Hematopoietic multipotent progenitor cell treated with erythropoietin and hydrocortisone succinate and interleukin-3 and kit ligand, for 15 days (in vitro differentiated cells): ENCODE measurements around the gene SSBP3.
"Not testable (repeated sequence)": the region's sequence is repeated elsewhere in the genome, so short reads cannot be mapped to it uniquely, and the experiment has no call there.

Experiments
- DNase-seq: peaks from one replicate; pipeline ENCODE4 v3.0.0-alpha.2; 2015; ENCODE audit warnings: low spot score

Gene SSBP3

GRCh38 chr1:54406339-54407153 is at the start of gene SSBP3:
TSS of gene SSBP3 (minus strand) at chr1:54406394.
- peak; percentile 95 for DNase-seq

GRCh38 chr1:54453509-54453908 is 47.3 kb upstream of the SSBP3 start:
- DNase-seq: no peak

- DNase-seq: no peak
Measured at GRCh38 chr1:54453022-54453421, 46.8 kb upstream of the SSBP3 start.

GRCh38 chr1:54449431-54449830 is 43.2 kb upstream of the SSBP3 start:
- not testable (repeated sequence) for DNase-seq

GRCh38 chr1:54448801-54449200 is 42.6 kb upstream of the SSBP3 start:
- DNase-seq: not testable (repeated sequence)

DNA sequence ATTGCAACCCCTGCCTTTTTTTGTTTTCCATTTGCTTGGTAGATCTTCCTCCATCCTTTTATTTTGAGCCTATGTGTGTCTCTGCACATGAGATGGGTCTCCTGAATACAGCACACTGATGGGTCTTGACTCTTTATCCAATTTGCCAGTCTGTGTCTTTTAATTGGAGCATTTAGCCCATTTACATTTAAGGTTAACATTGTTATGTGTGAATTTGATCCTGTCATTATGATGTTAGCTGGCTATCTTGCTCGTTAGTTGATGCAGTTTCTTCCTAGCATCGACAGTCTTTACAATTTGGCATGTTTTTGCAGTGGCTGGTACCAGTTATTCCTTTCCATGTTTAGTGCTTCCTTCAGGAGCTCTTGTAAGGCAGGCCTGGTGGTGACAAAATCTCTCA is 40.9 kb upstream of the SSBP3 start:
- not testable (repeated sequence) for DNase-seq

GRCh38 chr1:54442185-54442584 is 36.0 kb upstream of the SSBP3 start:
- DNase-seq: no peak

DNA sequence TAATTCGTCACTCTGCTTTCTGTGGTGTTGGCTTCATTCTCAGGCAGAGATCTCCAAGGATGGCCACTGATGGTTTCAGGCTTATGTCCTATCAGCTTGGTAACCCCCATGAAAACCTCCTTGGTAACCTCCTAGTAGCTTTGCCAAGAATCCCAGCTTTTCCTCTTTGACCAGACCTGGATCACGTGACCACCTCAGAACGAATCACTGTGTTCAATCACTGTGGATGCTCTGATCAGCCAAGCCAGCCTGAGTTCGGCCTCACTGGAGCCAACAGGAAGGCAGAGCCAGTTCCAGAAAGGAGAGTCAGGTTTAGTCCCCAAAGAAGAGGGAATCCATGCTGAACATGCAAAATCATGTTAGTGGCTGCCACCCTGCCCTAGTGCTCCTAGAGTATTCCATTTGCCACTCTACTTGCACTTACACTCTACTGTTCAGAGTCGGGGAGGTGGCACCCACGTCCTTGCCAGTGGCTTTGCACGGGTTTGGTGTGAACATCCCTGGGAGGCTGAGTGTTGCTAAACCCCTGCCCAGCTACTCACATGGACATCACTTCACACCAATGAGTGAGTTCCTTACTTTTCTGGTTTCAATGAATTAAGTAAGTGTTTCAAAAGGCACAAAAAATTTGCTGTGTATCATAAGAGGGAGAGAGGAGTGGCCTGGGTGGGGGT is 33.5 kb upstream of the SSBP3 start:
- no peak for DNase-seq

GRCh38 chr1:54437783-54438182 is 31.6 kb upstream of the SSBP3 start:
- no peak for DNase-seq

DNA sequence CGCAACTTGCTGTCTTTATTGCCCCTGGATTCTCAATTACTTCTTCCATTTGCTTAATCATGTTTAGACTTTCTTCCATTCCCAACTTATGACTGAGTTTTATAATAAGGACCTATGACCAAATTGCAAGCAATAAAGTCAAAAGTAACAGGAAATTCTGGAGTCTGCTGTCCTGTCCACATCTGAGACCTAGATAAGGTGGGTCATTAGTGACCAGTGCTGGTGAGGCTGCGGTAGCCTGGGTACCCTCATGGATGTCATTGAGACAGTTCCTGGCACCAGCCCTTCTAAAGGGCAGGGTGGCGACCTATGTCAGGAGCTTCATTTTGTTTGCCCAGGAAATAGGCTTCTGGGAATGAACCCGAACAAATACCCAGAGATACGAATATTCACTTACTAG is 30.6 kb upstream of the SSBP3 start:
- DNase-seq: no peak

GRCh38 chr1:54429838-54430237 is 23.6 kb upstream of the SSBP3 start:
- no peak for DNase-seq

DNA sequence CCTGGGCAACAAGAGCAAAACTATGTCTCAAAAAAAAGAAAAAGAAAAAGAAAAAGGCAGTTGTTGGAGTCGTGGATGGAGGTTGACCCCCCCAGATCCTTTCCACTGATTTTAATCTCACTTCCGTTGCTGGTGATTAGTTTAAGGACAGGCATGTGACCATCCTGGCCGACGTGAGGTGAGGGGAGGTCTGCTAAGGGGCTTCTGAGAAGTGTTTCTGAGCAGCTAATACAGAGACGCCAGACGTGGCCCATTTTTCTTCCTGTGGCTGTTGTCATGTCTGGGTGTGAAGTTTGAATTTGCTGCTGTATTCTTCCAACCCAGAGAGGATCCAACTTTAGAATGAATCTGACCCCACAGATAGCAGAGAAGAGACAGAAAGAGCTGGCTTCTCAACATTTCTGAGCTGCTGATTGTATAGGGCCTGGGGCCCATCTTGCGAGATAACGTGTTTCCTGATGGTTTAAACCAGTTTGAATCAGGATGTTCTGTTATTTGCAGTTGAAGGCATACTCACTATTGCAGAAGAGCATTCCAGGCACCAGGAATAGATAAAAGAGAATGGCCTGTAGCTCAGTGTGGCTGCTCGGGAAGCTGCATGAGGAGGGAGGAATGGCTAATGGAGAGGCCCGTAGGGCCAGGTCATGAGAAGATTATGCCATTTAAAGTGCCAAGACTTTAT is 22.8 kb upstream of the SSBP3 start:
- no peak for DNase-seq

GRCh38 chr1:54425152-54425584 is 19.0 kb upstream of the SSBP3 start:
- DNase-seq: peak; percentile 31

DNA sequence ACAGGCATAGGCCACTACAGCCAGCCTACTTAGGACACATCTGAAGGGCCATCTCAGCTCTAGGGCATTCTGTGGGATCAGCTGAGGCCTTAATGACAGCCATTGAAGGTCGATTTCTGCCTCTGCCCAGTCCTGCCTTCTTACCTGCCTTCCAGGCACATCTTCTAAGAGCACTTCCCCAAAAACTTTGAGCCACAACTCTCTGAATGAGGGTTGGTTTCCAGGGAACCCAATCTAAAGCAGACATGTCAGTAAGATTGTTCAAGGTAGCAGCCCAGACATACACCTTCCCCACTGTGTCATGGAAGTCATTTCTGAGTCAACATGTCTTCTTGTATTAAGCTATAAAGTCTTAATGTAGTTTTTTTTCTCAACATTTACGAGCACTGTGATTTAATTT is 18.2 kb upstream of the SSBP3 start:
- DNase-seq: no peak

- no peak for DNase-seq
Measured at GRCh38 chr1:54421101-54421504, 14.9 kb upstream of the SSBP3 start.

DNA sequence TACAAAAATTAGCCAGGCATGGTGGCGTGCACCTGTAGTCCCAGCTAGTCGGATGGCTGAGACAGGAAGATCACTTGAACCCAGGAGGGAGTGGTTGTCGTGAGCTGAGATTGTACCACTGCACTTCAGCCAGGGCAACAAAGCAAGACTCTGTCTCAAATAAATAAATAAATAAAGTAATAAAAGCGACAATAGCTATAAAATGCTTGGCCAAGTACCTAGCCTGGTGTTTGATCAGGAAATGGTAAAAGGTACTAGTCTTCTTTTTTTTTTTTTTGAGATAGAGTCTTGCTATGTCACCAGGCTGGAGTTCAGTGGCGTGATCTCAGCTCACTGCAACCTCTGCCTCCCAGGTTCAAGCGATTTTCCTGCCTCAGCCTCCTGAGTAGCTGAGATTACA is 12.4 kb upstream of the SSBP3 start:
- not testable (repeated sequence) for DNase-seq

- DNase-seq: no peak
Measured at GRCh38 chr1:54417123-54417522, 10.9 kb upstream of the SSBP3 start.

GRCh38 chr1:54416435-54416834 is 10.2 kb upstream of the SSBP3 start:
- DNase-seq: no peak

GRCh38 chr1:54415991-54416390 is 9.8 kb upstream of the SSBP3 start:
- DNase-seq: no peak

DNA sequence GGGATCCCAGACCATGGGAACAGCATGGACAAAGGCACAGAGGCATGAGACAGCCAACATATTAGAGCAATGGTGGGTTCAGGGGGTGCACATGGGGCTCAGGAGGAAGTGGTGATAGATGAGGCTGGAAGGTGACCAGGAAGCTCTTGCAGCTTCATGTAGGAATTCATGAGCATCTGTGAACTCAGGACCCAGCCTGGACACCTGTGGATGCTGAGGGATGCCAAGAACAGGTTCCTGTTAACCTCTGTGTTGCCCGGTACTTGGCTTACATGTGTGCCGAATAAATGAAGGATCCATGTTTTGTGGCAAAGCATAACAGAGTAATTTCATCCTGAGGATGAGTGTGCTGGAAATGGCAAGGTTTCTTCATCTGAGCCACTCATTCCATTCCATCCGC is 9.3 kb upstream of the SSBP3 start:
- no peak for DNase-seq

DNA sequence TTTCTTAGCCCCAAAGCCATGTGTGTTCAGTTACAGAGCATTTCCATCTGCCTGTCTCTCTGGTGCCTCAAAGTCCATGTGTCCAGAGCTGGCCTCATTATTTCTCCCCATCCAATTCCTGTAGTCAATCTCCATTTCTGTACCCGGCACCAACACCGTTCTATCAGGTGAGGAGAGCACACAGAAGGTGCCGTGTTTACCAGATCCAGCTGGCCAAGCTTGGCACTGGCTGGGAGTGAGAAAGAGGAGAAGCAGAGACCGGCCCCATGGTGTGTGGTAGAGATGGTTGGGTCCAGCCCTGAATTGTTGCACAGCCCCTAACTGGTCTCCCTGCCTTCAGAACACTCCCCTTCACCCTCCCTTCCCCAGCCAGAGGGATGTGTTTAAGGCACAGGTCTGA is 7.5 kb upstream of the SSBP3 start:
- DNase-seq: no peak

- no peak for DNase-seq
Measured at GRCh38 chr1:54413295-54413694, 7.1 kb upstream of the SSBP3 start.

DNA sequence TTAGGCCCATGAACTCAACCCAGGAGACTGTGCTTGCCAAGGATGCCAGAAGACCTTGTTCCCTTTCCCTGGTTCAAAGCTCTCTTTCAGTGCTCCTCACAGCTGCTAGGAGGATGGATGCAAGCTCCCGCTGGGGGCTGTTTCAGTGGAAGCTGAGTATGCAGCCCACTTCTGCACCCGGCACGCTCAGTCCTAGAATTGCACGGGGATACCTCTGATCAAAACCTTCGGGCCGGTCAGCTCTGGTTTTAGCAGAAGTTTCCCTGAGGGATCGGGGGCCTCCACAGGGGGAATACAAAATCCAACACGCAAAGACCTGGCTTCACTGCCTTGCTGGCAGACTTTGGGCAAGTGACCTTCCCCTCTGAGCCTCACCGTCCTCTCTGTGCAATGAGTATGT is 4.2 kb upstream of the SSBP3 start:
- no peak for DNase-seq
